ENCODE measurements around the gene SH2B3. TPM values are rescaled to one million over a fixed set of nuclear protein-coding genes. Genes with fewer than 3 reads are reported as not detected.

Gene SH2B3
- total RNA-seq, 1 donor from 2014 or later, result 18.1 TPM

DNA sequence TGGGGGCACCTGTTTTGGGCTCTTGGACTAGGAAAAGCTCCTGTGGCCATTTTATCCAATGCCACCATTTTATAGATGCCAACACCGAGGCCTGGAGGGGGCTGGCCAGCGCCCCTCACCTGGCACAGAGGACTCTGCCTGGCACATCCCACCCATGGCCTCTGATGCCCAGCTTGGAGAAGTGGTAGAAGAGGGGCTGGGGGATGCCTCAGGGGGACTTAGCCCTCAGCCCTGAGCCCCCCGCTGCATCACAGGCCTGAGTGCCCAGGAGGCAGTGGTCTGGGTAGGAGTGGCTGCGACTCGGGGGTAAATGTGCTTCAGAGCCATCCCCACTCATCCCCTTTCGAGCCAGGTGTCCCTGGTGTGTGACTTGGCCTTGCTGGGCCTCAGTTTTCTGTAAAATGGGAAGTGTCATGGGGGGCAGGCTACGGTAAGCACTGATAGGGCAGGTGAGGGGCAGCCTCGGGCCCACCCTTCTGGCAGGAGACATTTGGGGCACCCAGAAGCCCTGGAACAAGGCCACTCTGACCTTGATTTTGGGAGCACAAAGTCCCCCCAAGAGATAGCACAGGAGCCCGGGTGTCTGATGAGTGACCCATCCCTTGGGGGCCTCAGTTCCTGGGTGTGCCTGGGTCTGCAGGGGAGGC, 22.5 kb downstream of the SH2B3 start:
- no peaks in the 10 kb centered on the region for H3K27me3 Mint-ChIP-seq (ENCODE audit: unreplicated experiment)
- H3K4me1 Mint-ChIP-seq (ENCODE audit: low read depth, unreplicated experiment), result peaks cover 8% of the 10 kb centered on the region
- TF ChIP-seq, protein P1, sequence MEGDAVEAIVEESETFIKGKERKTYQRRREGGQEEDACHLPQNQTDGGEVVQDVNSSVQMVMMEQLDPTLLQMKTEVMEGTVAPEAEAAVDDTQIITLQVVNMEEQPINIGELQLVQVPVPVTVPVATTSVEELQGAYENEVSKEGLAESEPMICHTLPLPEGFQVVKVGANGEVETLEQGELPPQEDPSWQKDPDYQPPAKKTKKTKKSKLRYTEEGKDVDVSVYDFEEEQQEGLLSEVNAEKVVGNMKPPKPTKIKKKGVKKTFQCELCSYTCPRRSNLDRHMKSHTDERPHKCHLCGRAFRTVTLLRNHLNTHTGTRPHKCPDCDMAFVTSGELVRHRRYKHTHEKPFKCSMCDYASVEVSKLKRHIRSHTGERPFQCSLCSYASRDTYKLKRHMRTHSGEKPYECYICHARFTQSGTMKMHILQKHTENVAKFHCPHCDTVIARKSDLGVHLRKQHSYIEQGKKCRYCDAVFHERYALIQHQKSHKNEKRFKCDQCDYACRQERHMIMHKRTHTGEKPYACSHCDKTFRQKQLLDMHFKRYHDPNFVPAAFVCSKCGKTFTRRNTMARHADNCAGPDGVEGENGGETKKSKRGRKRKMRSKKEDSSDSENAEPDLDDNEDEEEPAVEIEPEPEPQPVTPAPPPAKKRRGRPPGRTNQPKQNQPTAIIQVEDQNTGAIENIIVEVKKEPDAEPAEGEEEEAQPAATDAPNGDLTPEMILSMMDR (IDR thresholded peaks at IDR 0.05; ENCODE audit: partially characterized antibody, unreplicated experiment), result no peak
- no peaks in the 10 kb centered on the region for H3K9me3 Mint-ChIP-seq (ENCODE audit: unreplicated experiment)
- H3K27ac Mint-ChIP-seq (ENCODE audit: unreplicated experiment), result no peak overlapping the region
- no peaks in the 10 kb centered on the region for H3K36me3 Mint-ChIP-seq (ENCODE audit: unreplicated experiment)
- H3K4me3 Mint-ChIP-seq (ENCODE audit: unreplicated experiment), result no peak overlapping the region
- no peak for DNase-seq

DNA sequence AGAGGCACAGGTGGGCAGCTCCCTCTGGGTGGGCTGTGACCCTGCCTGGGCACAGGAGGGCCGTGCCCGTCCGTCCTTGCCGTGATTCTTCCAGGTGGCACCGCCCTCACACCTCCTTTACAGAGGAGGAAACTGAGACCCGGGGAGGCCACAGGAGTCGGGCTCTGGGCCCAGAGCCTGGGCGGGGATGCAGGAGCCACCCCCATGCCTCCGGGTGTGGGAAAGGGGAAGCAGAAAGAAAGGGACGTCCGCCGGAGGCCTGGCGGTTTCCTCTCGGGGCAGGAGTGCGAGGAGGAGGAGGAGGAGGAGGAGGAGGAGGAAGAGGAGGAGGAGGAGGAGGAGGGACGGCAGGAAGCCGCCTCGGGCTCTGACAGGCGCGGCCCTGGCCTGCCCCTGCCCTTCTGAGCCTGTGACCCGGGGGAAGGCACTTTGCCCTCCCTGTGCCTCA, 23.0 kb downstream of the SH2B3 start:
- no peak overlapping the region for H3K27ac Mint-ChIP-seq (ENCODE audit: unreplicated experiment)
- H3K4me3 Mint-ChIP-seq (ENCODE audit: unreplicated experiment), result no peak overlapping the region
- H3K9me3 Mint-ChIP-seq (ENCODE audit: unreplicated experiment), result peaks cover 2% of the 10 kb centered on the region
- DNase-seq, result no peak
- no peaks in the 10 kb centered on the region for H3K27me3 Mint-ChIP-seq (ENCODE audit: unreplicated experiment)
- TF ChIP-seq, protein P1 (IDR thresholded peaks at IDR 0.05; ENCODE audit: partially characterized antibody, unreplicated experiment), result no peak
- no peaks in the 10 kb centered on the region for H3K36me3 Mint-ChIP-seq (ENCODE audit: unreplicated experiment)
- H3K4me1 Mint-ChIP-seq (ENCODE audit: low read depth, unreplicated experiment), result peaks cover 8% of the 10 kb centered on the region

DNA sequence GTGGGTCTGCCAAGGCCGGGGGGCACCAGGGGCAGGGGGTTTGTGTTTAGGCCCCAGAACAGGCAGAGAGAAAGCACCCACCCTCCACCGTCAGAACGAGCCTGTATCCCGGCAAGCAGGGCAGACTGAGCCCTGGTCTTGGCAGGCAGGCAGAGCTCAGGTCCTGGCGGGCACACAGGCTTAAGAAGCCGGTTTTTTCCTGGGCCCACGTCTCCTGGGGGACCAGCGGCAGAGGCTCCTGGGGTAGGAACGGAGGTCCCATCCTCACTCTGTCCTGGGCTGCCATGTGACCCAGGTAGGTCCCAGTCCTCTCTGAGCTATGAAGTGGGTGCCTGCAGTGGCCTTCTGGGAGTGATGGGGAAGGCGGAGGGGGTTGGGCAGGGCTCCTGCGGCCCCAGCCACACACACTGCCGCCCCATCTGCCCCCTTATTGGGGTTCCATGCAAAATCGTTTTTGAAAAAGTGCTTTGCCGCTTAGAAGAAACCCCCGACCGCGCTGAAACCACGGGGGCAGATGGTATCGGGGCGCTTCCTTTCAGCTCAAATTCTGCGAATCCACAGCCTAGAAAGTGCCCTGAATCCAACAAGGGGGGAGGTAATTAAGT, 24.2 kb downstream of the SH2B3 start:
- peaks cover 16% of the 10 kb centered on the region for H3K4me1 Mint-ChIP-seq (ENCODE audit: low read depth, unreplicated experiment)

DNA sequence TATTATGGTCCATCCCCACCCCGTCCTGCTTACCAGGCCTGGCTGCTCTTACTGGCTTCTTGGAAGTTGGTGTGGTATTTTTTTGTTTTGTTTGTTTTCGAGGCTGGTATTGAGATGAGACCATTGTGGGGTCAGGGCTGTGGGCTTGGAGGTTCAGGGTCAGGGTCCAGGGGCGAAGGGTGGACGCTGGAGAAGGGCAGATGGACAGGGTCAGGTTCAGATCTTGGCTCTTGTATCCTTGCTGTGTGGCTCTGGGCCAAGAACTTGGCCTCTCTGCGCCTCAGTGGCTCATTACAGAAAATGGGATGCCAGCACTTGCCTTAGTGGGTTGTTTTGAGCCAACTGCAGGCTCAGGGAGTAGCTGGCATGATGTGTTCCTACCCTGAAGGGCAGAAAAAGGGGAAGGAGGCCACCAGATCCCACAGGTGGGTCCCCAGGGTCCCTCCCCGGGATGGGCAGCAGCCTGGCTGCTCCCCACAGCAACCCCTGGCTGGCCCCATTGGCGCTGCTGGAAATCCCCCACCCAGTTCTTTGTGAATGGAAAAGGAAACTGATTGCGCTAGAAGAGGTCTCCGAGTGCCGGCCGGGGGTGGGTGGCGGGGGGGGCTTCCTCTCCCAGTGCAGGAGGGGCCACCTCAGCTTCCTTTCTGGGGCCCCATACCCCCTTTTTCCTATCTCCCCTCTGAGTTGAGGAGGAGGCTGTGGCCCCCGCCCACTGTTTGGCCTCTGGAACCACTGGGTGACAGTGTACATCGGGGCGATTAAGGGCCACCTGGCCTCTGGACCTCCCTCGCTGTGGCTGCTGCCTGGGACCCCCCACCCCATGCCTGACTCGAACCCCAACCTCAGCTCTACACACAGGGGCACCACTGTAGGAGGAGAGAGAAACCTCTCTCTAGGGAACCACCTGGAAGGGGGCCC, 25.0 kb downstream of the SH2B3 start:
- peaks cover 16% of the 10 kb centered on the region for H3K4me1 Mint-ChIP-seq (ENCODE audit: low read depth, unreplicated experiment)
- TF ChIP-seq, protein P1 (IDR thresholded peaks at IDR 0.05; ENCODE audit: partially characterized antibody, unreplicated experiment), result no peak
- no peak overlapping the region for H3K4me3 Mint-ChIP-seq (ENCODE audit: unreplicated experiment)

More for the DNA sequence above, 24.2 kb downstream of the SH2B3 start:
- H3K27ac Mint-ChIP-seq (ENCODE audit: unreplicated experiment), result no peak overlapping the region
- TF ChIP-seq, protein P1 (IDR thresholded peaks at IDR 0.05; ENCODE audit: partially characterized antibody, unreplicated experiment), result no peak
- peaks cover 4% of the 10 kb centered on the region for H3K27me3 Mint-ChIP-seq (ENCODE audit: unreplicated experiment)
- no peaks in the 10 kb centered on the region for H3K36me3 Mint-ChIP-seq (ENCODE audit: unreplicated experiment)
- peaks cover 4% of the 10 kb centered on the region for H3K9me3 Mint-ChIP-seq (ENCODE audit: unreplicated experiment)
- no peak for DNase-seq
- H3K4me3 Mint-ChIP-seq (ENCODE audit: unreplicated experiment), result no peak overlapping the region

More for the DNA sequence above, 25.0 kb downstream of the SH2B3 start:
- H3K27me3 Mint-ChIP-seq (ENCODE audit: unreplicated experiment), result peaks cover 4% of the 10 kb centered on the region
- DNase-seq, result no peak
- H3K9me3 Mint-ChIP-seq (ENCODE audit: unreplicated experiment), result peaks cover 4% of the 10 kb centered on the region
- peak overlapping the region; percentile 38 for H3K27ac Mint-ChIP-seq (ENCODE audit: unreplicated experiment)
- H3K36me3 Mint-ChIP-seq (ENCODE audit: unreplicated experiment), result no peaks in the 10 kb centered on the region
